CD4-positive, CD25-positive, alpha-beta regulatory T cell (primary cell): ENCODE results near the gene VWA8. TPM values are rescaled to one million over a fixed set of nuclear protein-coding genes. Genes with fewer than 3 reads are reported as not detected.
A peak's percentile ranks its signal among the peaks of the same experiment; 100 is the strongest.

Source experiments
- ATAC-seq, 2 donors: fragments of 150-1000 bp; cut with Tn5 transposase; one replicate each; pipeline ENCODE4 v1.10.0; 2021; ENCODE audit warnings: low read depth in 2 of 2, moderate number of reproducible peaks in 2 of 2, moderate library complexity in 1 of 2
- DNase-seq, 3 donors: peaks; one replicate each; pipeline versions ENCODE4 v3.0.0 to v3.0.0-alpha.2; 2012 to 2022; ENCODE audit warnings: mixed read lengths in 1 of 3
- H3K27ac ChIP-seq: one replicate; pipeline ENCODE4 v1.7.0; 2013; ENCODE audit warnings: mild to moderate bottlenecking, low read length; ENCODE audit not compliant: insufficient read depth, poor library complexity, severe bottlenecking
- H3K27me3 ChIP-seq: one replicate; pipeline ENCODE4 v1.7.0; 2013; ENCODE audit warnings: low read length; ENCODE audit not compliant: control insufficient read depth, insufficient read depth
- H3K36me3 ChIP-seq: one replicate; pipeline ENCODE4 v1.7.0; 2013; ENCODE audit warnings: mild to moderate bottlenecking, low read length, moderate library complexity; ENCODE audit not compliant: control insufficient read depth, insufficient read depth
- H3K4me1 ChIP-seq: 2 replicates; pipeline ENCODE4 v1.7.0; 2013; ENCODE audit warnings: mild to moderate bottlenecking, low read length; ENCODE audit not compliant: insufficient read depth, control insufficient read depth, poor library complexity, severe bottlenecking
- H3K4me3 ChIP-seq: one replicate; pipeline ENCODE4 v1.7.0; 2013; ENCODE audit warnings: low read depth, mild to moderate bottlenecking, low read length, moderate library complexity
- H3K9me3 ChIP-seq, 2 experiments: 1 replicate in 1 of 2; 2 replicates in 1 of 2; pipeline ENCODE4 v1.7.0; 2013; ENCODE audit warnings: low read length in 2 of 2, mild to moderate bottlenecking in 1 of 2, moderate library complexity in 1 of 2; ENCODE audit not compliant: control insufficient read depth in 2 of 2
- H3K27ac Mint-ChIP-seq, 3 donors: one replicate each; pipeline ENCODE4 v1.8.0; 2020 to 2022; ENCODE audit warnings: mild to moderate bottlenecking in 3 of 3, mixed read lengths in 3 of 3, moderate library complexity in 2 of 3
- H3K27me3 Mint-ChIP-seq: one replicate; pipeline ENCODE4 v1.8.0; 2022; ENCODE audit warnings: mild to moderate bottlenecking, mixed read lengths
- H3K36me3 Mint-ChIP-seq: one replicate; pipeline ENCODE4 v1.8.0; 2020; ENCODE audit warnings: mixed read lengths
- H3K4me1 Mint-ChIP-seq, 4 donors: one replicate each; pipeline ENCODE4 v1.8.0; 2020 to 2022; ENCODE audit warnings: mixed read lengths in 4 of 4, mild to moderate bottlenecking in 1 of 4
- H3K4me3 Mint-ChIP-seq, 4 donors: one replicate each; pipeline ENCODE4 v1.8.0; 2020 to 2022; ENCODE audit warnings: mild to moderate bottlenecking in 4 of 4, mixed read lengths in 4 of 4, moderate library complexity in 3 of 4
- H3K9me3 Mint-ChIP-seq, 7 donors: one replicate each; pipeline ENCODE4 v1.8.0; 2020 to 2022; ENCODE audit warnings: mixed read lengths in 7 of 7, mild to moderate bottlenecking in 3 of 7, moderate library complexity in 2 of 7
- polyA plus RNA-seq, 4 donors: library from polyadenylated mRNA; unstranded; fragments of 300-500 nt; fragmentation: Illumina TruSeq; gene quantifications; one replicate each; pipeline ENCODE4 v1.2.3, GENCODE V29; 2021
- total RNA-seq: library from RNA; stranded (reverse); gene quantifications from one replicate; pipeline ENCODE4 v1.2.3, GENCODE V29; 2022

The VWA8 gene
- total and polyA plus RNA-seq, 5 donors from 2014 or later: 4.0 to 22.8 (median 4.5) TPM

DNA sequence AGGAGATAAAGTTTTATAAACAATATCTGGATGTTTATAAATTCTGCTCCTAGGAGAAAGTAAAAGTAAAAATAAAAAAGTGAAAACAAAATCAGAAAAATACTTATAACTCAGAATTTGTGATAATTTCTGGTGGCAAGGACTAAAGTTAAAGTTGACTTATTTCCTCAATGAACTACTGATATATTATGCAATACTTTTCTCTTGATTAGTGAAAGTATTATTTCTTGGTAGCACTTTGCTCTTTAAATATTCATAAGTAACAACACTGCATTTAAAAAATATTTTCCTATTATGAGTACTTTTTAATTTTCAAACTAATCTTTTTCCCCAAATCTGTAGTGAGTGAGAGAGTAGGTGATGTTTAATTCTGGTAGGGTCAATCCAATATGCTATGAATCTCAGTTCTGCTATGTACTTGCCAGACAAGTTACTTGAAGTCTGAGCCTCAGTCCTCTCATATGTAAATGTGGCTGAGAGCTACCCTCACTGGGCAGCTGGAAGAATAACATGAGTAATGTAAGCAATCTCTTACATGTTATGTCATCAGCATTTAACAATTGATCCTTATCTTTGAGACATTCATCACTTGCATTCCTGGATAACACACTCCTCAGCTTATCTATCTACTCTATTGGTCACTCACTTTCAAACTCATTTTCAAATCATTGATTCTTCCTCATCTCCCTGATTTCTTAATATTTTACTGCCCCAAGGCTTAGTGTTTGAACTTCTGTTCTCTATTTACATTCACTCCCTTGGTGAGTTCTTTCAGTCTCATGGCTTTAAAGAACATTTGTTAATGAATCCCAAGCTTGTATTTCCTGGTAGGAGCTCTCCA is 264.5 kb downstream of the VWA8 start:
- Histone ChIP-seq H3K9me3 (no peaks in the 10 kb centered on the region), H3K4me3 (no peak overlapping the region), H3K27ac (no peak overlapping the region), H3K27me3 (no peaks in the 10 kb centered on the region), H3K36me3 (peaks cover 17% of the 10 kb centered on the region), H3K4me1 (no peaks in the 10 kb centered on the region)
- Mint-ChIP-seq H3K36me3 (peaks cover 41% of the 10 kb centered on the region), H3K9me3 (no peaks in the 10 kb centered on the region), H3K4me3 (no peak overlapping the region), H3K27ac (peak overlapping the region in 1 of 3 donors; percentile 22), H3K4me1 (peaks cover 0 to 12% (median 5%) of the 10 kb centered on the region in 4 donors), H3K27me3 (no peaks in the 10 kb centered on the region)
- DNase-seq (no peak), ATAC-seq (no peak)

DNA sequence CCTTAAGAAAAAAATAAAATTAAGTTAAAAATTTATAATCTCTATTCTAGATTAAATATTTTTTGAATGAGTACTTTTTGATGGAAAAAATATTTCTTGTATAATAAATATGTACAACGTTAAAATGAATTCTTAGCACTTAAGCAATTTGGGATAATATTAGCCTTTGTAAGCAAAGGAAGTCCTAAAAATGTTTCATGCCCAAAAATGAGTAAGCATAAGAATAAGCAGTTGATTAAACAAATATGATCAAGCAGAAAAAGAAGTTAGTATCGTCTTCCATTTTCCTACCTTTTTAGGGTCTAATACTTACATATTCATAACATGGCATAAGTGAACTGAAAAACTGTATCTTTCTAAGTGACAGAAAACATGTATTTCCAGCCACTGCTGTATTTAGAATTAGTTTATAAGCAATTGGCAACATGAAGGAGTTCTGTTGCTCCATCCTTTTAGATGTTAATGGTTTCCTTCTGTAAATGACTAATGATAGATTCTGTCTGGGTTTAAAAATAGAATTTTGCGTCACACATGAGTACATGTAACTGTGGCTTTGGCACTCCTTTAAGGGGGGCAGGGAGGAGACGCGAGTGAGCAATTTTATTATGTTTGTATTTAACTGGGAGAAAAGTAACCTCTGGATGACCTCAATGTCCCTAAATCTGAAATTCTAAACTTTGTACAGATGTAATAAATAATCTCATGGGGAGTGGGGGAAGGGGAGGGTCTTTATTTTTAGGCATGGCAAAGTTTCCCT is 266.2 kb downstream of the VWA8 start:
- Mint-ChIP-seq H3K9me3 (no peaks in the 10 kb centered on the region), H3K4me1 (peaks cover 0 to 12% (median 5%) of the 10 kb centered on the region in 4 donors), H3K36me3 (peaks cover 44% of the 10 kb centered on the region), H3K27me3 (no peaks in the 10 kb centered on the region), H3K27ac (no peak overlapping the region), H3K4me3 (no peak overlapping the region)
- no peak for ATAC-seq
- Histone ChIP-seq H3K4me3 (no peak overlapping the region), H3K27ac (no peak overlapping the region), H3K36me3 (peaks cover 22% of the 10 kb centered on the region), H3K4me1 (no peaks in the 10 kb centered on the region), H3K9me3 (no peaks in the 10 kb centered on the region), H3K27me3 (no peaks in the 10 kb centered on the region)
- DNase-seq: no peak

DNA sequence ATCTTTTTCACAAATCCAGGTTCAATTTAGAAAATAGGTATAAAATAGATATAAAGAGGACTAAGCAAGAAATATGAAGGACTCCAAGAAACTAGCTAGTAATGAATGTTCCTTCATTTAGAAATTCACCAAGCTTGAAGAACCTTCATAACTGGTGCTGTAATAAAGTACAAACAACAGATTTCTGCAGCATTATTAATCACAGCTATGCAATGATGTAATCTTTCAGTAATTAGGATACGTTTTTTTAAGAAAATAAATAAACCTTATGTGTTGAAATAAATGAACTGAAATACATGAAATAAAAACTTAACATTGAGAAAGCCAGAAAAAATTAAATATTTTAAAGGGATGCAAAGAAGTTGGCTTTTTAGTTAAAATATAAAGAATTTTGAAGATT is 267.5 kb downstream of the VWA8 start:
- H3K4me1 ChIP-seq: no peaks in the 10 kb centered on the region
- H3K4me1 Mint-ChIP-seq: peaks cover 0 to 12% (median 5%) of the 10 kb centered on the region in 4 donors
- peaks cover 44% of the 10 kb centered on the region for H3K36me3 Mint-ChIP-seq
- no peak overlapping the region for H3K27ac ChIP-seq
- no peaks in the 10 kb centered on the region for H3K9me3 Mint-ChIP-seq
- ATAC-seq (no peak), DNase-seq (no peak)
- H3K9me3 ChIP-seq: no peaks in the 10 kb centered on the region
- no peaks in the 10 kb centered on the region for H3K27me3 ChIP-seq
- H3K27ac Mint-ChIP-seq: no peak overlapping the region
- H3K4me3 Mint-ChIP-seq: no peak overlapping the region
- no peak overlapping the region for H3K4me3 ChIP-seq
- no peaks in the 10 kb centered on the region for H3K27me3 Mint-ChIP-seq
- peaks cover 14% of the 10 kb centered on the region for H3K36me3 ChIP-seq

DNA sequence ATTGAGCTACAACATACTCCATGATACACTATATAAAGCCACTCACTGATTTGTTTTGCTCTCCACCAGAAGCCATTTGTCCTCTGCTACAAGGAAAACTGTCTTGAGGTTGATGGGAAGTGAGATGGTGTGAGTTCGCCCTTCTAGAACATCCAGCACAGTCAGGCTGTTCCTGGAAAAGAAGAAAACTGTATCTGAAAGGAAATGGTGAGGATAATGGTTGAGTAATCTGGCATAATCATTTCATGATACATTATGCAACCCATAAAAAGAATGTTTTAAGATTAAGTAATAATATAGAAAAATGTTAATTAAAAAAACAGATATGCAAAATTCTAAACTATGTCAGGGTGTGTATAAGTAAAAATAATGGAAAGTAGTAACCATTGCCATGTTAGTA is 269.6 kb downstream of the VWA8 start:
- H3K36me3 Mint-ChIP-seq: peaks cover 39% of the 10 kb centered on the region
- no peaks in the 10 kb centered on the region for H3K9me3 ChIP-seq
- H3K4me3 Mint-ChIP-seq: no peak overlapping the region
- no peak overlapping the region for H3K4me3 ChIP-seq
- H3K9me3 Mint-ChIP-seq: no peaks in the 10 kb centered on the region
- no peak overlapping the region for H3K27ac ChIP-seq
- H3K4me1 ChIP-seq: no peaks in the 10 kb centered on the region
- H3K4me1 Mint-ChIP-seq: peaks cover 0 to 10% (median 5%) of the 10 kb centered on the region in 4 donors
- no peaks in the 10 kb centered on the region for H3K27me3 Mint-ChIP-seq
- no peak for ATAC-seq
- H3K27me3 ChIP-seq: no peaks in the 10 kb centered on the region
- H3K27ac Mint-ChIP-seq: no peak overlapping the region
- DNase-seq: no peak
- H3K36me3 ChIP-seq: peaks cover 12% of the 10 kb centered on the region

GRCh38 chr13:41682766-41683165 is 278.1 kb downstream of the VWA8 start:
- Mint-ChIP-seq H3K27me3 (no peaks in the 10 kb centered on the region), H3K4me3 (no peak overlapping the region), H3K9me3 (no peaks in the 10 kb centered on the region), H3K27ac (no peak overlapping the region), H3K36me3 (peaks cover 48% of the 10 kb centered on the region), H3K4me1 (peaks cover 0 to 11% (median 1%) of the 10 kb centered on the region in 4 donors)
- no peaks in the 10 kb centered on the region for H3K27me3 ChIP-seq
- no peaks in the 10 kb centered on the region for H3K9me3 ChIP-seq
- ATAC-seq: no peak
- H3K27ac ChIP-seq: no peak overlapping the region
- peaks cover 25% of the 10 kb centered on the region for H3K36me3 ChIP-seq
- no peak for DNase-seq
- H3K4me1 ChIP-seq: no peaks in the 10 kb centered on the region
- H3K4me3 ChIP-seq: no peak overlapping the region

GRCh38 chr13:41682001-41682400 is 278.9 kb downstream of the VWA8 start:
- peaks cover 48% of the 10 kb centered on the region for H3K36me3 Mint-ChIP-seq
- no peak overlapping the region for H3K27ac ChIP-seq
- no peak overlapping the region for H3K27ac Mint-ChIP-seq
- no peaks in the 10 kb centered on the region for H3K9me3 Mint-ChIP-seq
- peaks cover 25% of the 10 kb centered on the region for H3K36me3 ChIP-seq
- H3K4me3 Mint-ChIP-seq: no peak overlapping the region
- H3K4me1 ChIP-seq: no peaks in the 10 kb centered on the region
- H3K4me3 ChIP-seq: no peak overlapping the region
- ATAC-seq (no peak), DNase-seq (no peak)
- no peaks in the 10 kb centered on the region for H3K27me3 ChIP-seq
- no peaks in the 10 kb centered on the region for H3K9me3 ChIP-seq
- H3K27me3 Mint-ChIP-seq: no peaks in the 10 kb centered on the region
- peaks cover 0 to 11% (median 1%) of the 10 kb centered on the region in 4 donors for H3K4me1 Mint-ChIP-seq

DNA sequence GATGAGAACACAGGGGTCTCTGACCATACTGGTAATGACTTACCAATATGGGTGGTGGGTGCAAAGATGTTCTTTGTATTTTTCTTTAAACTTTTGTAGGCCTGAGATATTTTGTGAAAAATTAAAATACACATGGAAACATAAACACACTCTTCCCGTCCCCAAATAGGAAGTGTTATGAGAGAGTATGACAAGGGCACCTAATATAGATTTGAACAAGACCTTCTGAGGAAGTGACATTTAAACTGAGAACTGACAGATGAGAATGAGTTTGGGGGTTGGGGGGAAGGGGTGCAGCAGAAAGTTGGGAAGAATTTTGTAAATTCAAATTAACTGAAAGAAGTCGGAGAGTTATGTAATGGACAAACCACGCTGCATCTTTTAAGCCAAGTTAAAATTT is 279.3 kb downstream of the VWA8 start:
- no peaks in the 10 kb centered on the region for H3K9me3 Mint-ChIP-seq
- Histone ChIP-seq H3K9me3 (no peaks in the 10 kb centered on the region), H3K27ac (no peak overlapping the region), H3K4me3 (no peak overlapping the region), H3K27me3 (no peaks in the 10 kb centered on the region), H3K4me1 (no peaks in the 10 kb centered on the region), H3K36me3 (peaks cover 25% of the 10 kb centered on the region)
- H3K36me3 Mint-ChIP-seq: peaks cover 44% of the 10 kb centered on the region
- no peak overlapping the region for H3K4me3 Mint-ChIP-seq
- H3K27ac Mint-ChIP-seq: peak overlapping the region in 1 of 3 donors; percentile 6
- no peaks in the 10 kb centered on the region for H3K27me3 Mint-ChIP-seq
- no peak for DNase-seq
- ATAC-seq: no peak
- H3K4me1 Mint-ChIP-seq: peaks cover 0 to 11% (median 1%) of the 10 kb centered on the region in 4 donors
